ENCODE data around the gene ASH1L. TPM values are rescaled to one million over a fixed set of nuclear protein-coding genes. Genes with fewer than 3 reads are reported as not detected.

Gene ASH1L
- total and polyA plus RNA-seq, 2 experiments from 2014 or later = 23.6 to 24.7 TPM

DNA sequence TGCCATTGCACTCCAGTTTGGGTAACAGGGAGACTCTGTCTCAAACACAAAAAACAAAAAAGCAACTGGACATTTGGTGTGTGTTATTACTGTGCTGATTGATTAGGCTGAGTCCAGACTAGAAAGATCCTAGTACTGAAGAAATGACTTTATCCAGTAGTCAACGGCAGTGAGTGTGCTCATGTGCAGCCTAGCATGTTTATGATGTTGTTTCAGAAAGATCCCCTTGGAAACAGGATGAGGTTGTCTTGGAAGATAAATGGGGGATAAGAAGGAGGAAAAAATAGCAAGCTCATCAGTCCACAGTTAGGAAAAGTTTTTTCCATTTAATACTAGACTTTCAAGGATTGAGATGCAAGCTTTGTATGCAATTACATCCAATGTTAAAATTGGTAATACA, 227.6 kb downstream of the ASH1L start:
- TF ChIP-seq JUNB (IDR thresholded peaks at IDR 0.05; ENCODE audit: unreplicated experiment) (no peak), EZH2phosphoT487 (IDR thresholded peaks at IDR 0.05; ENCODE audit: unreplicated experiment) (no peak), CREB1 (CRISPR knock-in tag; IDR thresholded peaks at IDR 0.05; ENCODE audit: low read depth) (no peak), ZNF114 (CRISPR knock-in tag; IDR thresholded peaks at IDR 0.05) (no peak), NANOG (IDR thresholded peaks at IDR 0.05; ENCODE audit: borderline replicate concordance) (no peak), CTCF (conservative IDR thresholded peaks at IDR 0.05; ENCODE audit: low read depth in 2 of 2) (no peak), POLR2AphosphoS5 (IDR thresholded peaks at IDR 0.05; ENCODE audit: low read depth) (no peak), STAT1 (IDR thresholded peaks at IDR 0.05; ENCODE audit: unreplicated experiment) (no peak), ETS1 (IDR thresholded peaks at IDR 0.05) (no peak), ZNF331 (CRISPR knock-in tag; IDR thresholded peaks at IDR 0.05; ENCODE audit: low read depth) (no peak)
- TF ChIP-seq, protein P1, sequence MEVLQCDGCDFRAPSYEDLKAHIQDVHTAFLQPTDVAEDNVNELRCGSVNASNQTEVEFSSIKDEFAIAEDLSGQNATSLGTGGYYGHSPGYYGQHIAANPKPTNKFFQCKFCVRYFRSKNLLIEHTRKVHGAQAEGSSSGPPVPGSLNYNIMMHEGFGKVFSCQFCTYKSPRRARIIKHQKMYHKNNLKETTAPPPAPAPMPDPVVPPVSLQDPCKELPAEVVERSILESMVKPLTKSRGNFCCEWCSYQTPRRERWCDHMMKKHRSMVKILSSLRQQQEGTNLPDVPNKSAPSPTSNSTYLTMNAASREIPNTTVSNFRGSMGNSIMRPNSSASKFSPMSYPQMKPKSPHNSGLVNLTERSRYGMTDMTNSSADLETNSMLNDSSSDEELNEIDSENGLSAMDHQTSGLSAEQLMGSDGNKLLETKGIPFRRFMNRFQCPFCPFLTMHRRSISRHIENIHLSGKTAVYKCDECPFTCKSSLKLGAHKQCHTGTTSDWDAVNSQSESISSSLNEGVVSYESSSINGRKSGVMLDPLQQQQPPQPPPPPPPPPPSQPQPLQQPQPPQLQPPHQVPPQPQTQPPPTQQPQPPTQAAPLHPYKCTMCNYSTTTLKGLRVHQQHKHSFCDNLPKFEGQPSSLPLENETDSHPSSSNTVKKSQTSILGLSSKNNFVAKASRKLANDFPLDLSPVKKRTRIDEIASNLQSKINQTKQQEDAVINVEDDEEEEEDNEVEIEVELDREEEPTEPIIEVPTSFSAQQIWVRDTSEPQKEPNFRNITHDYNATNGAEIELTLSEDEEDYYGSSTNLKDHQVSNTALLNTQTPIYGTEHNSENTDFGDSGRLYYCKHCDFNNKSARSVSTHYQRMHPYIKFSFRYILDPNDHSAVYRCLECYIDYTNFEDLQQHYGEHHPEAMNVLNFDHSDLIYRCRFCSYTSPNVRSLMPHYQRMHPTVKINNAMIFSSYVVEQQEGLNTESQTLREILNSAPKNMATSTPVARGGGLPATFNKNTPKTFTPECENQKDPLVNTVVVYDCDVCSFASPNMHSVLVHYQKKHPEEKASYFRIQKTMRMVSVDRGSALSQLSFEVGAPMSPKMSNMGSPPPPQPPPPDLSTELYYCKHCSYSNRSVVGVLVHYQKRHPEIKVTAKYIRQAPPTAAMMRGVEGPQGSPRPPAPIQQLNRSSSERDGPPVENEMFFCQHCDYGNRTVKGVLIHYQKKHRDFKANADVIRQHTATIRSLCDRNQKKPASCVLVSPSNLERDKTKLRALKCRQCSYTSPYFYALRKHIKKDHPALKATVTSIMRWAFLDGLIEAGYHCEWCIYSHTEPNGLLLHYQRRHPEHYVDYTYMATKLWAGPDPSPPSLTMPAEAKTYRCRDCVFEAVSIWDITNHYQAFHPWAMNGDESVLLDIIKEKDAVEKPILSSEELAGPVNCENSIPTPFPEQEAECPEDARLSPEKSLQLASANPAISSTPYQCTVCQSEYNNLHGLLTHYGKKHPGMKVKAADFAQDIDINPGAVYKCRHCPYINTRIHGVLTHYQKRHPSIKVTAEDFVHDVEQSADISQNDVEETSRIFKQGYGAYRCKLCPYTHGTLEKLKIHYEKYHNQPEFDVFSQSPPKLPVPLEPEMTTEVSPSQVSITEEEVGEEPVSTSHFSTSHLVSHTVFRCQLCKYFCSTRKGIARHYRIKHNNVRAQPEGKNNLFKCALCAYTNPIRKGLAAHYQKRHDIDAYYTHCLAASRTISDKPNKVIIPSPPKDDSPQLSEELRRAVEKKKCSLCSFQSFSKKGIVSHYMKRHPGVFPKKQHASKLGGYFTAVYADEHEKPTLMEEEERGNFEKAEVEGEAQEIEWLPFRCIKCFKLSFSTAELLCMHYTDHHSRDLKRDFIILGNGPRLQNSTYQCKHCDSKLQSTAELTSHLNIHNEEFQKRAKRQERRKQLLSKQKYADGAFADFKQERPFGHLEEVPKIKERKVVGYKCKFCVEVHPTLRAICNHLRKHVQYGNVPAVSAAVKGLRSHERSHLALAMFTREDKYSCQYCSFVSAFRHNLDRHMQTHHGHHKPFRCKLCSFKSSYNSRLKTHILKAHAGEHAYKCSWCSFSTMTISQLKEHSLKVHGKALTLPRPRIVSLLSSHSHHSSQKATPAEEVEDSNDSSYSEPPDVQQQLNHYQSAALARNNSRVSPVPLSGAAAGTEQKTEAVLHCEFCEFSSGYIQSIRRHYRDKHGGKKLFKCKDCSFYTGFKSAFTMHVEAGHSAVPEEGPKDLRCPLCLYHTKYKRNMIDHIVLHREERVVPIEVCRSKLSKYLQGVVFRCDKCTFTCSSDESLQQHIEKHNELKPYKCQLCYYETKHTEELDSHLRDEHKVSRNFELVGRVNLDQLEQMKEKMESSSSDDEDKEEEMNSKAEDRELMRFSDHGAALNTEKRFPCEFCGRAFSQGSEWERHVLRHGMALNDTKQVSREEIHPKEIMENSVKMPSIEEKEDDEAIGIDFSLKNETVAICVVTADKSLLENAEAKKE (CRISPR knock-in tag; IDR thresholded peaks at IDR 0.05) = no peak
- TF ChIP-seq, protein P2, sequence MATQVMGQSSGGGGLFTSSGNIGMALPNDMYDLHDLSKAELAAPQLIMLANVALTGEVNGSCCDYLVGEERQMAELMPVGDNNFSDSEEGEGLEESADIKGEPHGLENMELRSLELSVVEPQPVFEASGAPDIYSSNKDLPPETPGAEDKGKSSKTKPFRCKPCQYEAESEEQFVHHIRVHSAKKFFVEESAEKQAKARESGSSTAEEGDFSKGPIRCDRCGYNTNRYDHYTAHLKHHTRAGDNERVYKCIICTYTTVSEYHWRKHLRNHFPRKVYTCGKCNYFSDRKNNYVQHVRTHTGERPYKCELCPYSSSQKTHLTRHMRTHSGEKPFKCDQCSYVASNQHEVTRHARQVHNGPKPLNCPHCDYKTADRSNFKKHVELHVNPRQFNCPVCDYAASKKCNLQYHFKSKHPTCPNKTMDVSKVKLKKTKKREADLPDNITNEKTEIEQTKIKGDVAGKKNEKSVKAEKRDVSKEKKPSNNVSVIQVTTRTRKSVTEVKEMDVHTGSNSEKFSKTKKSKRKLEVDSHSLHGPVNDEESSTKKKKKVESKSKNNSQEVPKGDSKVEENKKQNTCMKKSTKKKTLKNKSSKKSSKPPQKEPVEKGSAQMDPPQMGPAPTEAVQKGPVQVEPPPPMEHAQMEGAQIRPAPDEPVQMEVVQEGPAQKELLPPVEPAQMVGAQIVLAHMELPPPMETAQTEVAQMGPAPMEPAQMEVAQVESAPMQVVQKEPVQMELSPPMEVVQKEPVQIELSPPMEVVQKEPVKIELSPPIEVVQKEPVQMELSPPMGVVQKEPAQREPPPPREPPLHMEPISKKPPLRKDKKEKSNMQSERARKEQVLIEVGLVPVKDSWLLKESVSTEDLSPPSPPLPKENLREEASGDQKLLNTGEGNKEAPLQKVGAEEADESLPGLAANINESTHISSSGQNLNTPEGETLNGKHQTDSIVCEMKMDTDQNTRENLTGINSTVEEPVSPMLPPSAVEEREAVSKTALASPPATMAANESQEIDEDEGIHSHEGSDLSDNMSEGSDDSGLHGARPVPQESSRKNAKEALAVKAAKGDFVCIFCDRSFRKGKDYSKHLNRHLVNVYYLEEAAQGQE (IDR thresholded peaks at IDR 0.05; ENCODE audit: unreplicated experiment) = no peak
- H3K4me2 ChIP-seq = no peak overlapping the region
- H4K20me1 ChIP-seq (replicated peaks; ENCODE audit: insufficient read depth) = peaks cover 8% of the 10 kb centered on the region
- no peaks in the 10 kb centered on the region for H3K4me1 ChIP-seq (ENCODE audit: insufficient read depth)
- no peaks in the 10 kb centered on the region for H3K9me2 ChIP-seq (ENCODE audit: insufficient read depth)
- H3K27me3 ChIP-seq (ENCODE audit: insufficient read depth) = no peaks in the 10 kb centered on the region
- no peak overlapping the region for H3K27ac ChIP-seq (ENCODE audit: low read depth)
- Mint-ChIP-seq H3K4me1 (no peaks in the 10 kb centered on the region), H3K27ac (no peak overlapping the region), H3K4me3 (no peak overlapping the region), H3K36me3 (ENCODE audit: low read depth) (peaks cover 33% of the 10 kb centered on the region), H3K9me3 (no peaks in the 10 kb centered on the region), H3K27me3 (ENCODE audit: insufficient read depth, low read depth, poor library complexity) (no peaks in the 10 kb centered on the region)
- DNase-seq (ENCODE audit: low spot score) = no peak
- peaks cover 16% of the 10 kb centered on the region for H3F3A ChIP-seq (replicated peaks; ENCODE audit: low read depth)
- no peaks in the 10 kb centered on the region for H3K79me2 ChIP-seq (replicated peaks; ENCODE audit: insufficient read depth)
- peaks cover 14% of the 10 kb centered on the region for H3K36me3 ChIP-seq (ENCODE audit: insufficient read depth)
- ATAC-seq = no peak
- no peak overlapping the region for H2AFZ ChIP-seq
- no peak overlapping the region for H3K4me3 ChIP-seq

All from GM23338 (cell line).